ENCODE data around the gene GLRA3.

DNA sequence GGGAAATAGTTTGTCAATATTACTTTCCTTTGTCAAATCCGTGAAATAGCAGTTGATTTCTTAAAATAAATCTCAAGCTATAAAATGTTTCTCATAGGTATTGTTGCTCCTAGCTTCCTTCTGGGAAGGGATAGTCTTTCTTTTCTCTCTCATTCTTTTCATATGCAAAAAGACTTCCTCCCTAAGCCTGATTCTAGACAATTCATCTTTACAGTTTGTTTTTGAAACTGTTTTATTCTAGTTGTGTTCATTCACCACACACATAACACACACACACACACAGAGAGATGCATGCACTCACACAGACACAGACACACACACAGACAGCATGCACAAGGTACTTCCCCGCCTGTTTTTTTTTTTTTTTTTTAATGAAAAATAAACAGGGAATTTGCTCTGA, 18.2 kb downstream of the GLRA3 start:
- TF ChIP-seq, protein P1, sequence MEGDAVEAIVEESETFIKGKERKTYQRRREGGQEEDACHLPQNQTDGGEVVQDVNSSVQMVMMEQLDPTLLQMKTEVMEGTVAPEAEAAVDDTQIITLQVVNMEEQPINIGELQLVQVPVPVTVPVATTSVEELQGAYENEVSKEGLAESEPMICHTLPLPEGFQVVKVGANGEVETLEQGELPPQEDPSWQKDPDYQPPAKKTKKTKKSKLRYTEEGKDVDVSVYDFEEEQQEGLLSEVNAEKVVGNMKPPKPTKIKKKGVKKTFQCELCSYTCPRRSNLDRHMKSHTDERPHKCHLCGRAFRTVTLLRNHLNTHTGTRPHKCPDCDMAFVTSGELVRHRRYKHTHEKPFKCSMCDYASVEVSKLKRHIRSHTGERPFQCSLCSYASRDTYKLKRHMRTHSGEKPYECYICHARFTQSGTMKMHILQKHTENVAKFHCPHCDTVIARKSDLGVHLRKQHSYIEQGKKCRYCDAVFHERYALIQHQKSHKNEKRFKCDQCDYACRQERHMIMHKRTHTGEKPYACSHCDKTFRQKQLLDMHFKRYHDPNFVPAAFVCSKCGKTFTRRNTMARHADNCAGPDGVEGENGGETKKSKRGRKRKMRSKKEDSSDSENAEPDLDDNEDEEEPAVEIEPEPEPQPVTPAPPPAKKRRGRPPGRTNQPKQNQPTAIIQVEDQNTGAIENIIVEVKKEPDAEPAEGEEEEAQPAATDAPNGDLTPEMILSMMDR (IDR thresholded peaks at IDR 0.05) = no peak
- TF ChIP-seq POLR2A (IDR thresholded peaks at IDR 0.05) = no peak
